ENCODE measurements around the gene OPCML. TPM values are rescaled to one million over a fixed set of nuclear protein-coding genes. Genes with fewer than 3 reads are reported as not detected.

Gene OPCML
- total RNA-seq, 4 donors from 2014 or later = 0.33 TPM; not detected in 3

GRCh38 chr11:132578580-132578979, 953.7 kb downstream of the OPCML start:
- Histone ChIP-seq H3K9me3 (no peaks in the 10 kb centered on the region), H3K27me3 (no peaks in the 10 kb centered on the region), H3K4me1 (peaks cover 13 to 20% of the 10 kb centered on the region in 2 donors), H3K4me3 (replicated peaks in 1 of 3) (no peak overlapping the region), H3K27ac (no peak overlapping the region), H3K36me3 (no peaks in the 10 kb centered on the region)
- TF ChIP-seq CTCF (IDR thresholded peaks at IDR 0.05) (no peak), POLR2A (IDR thresholded peaks at IDR 0.05) (no peak)
- no peak for DNase-seq
- intact Hi-C loops (cut with DNase I) = no loop called here
- 84 to 91% methylated on average over 1 of the region's 1 CpG for WGBS, 2 donors

GRCh38 chr11:132576706-132577105, 955.6 kb downstream of the OPCML start:
- intact Hi-C loops (cut with DNase I) = no loop called here
- Histone ChIP-seq H3K4me1 (peaks cover 13 to 20% of the 10 kb centered on the region in 2 donors), H3K36me3 (no peaks in the 10 kb centered on the region), H3K27me3 (no peaks in the 10 kb centered on the region), H3K27ac (no peak overlapping the region), H3K9me3 (no peaks in the 10 kb centered on the region), H3K4me3 (replicated peaks in 1 of 3) (no peak overlapping the region)
- WGBS, 2 donors = 84 to 94% methylated on average over 3 of the region's 3 CpGs
- TF ChIP-seq POLR2A (IDR thresholded peaks at IDR 0.05) = no peak
- no peak for DNase-seq

- H3K27ac ChIP-seq = peak overlapping the region; percentile 95
- intact Hi-C loops (cut with DNase I) = no loop called here
- H3K36me3 ChIP-seq = no peaks in the 10 kb centered on the region
- no peaks in the 10 kb centered on the region for H3K27me3 ChIP-seq
- DNase-seq = no peak
- H3K4me3 ChIP-seq (replicated peaks in 1 of 3) = no peak overlapping the region
- no peaks in the 10 kb centered on the region for H3K9me3 ChIP-seq
- TF ChIP-seq CTCF (IDR thresholded peaks at IDR 0.05) (no peak), POLR2A (IDR thresholded peaks at IDR 0.05) (no peak)
- 80 to 93% methylated on average over 8 of the region's 8 CpGs for WGBS, 2 donors
- peaks cover 36 to 47% of the 10 kb centered on the region in 2 donors for H3K4me1 ChIP-seq
Measured at GRCh38 chr11:132564091-132564885, 968.0 kb downstream of the OPCML start.

GRCh38 chr11:132563050-132563449, 969.3 kb downstream of the OPCML start:
- Histone ChIP-seq H3K4me3 (replicated peaks in 1 of 3) (no peak overlapping the region), H3K27ac (peak overlapping the region; percentile 95), H3K36me3 (no peaks in the 10 kb centered on the region), H3K9me3 (no peaks in the 10 kb centered on the region), H3K4me1 (peaks cover 36 to 47% of the 10 kb centered on the region in 2 donors), H3K27me3 (no peaks in the 10 kb centered on the region)
- intact Hi-C loops (cut with DNase I) = no loop called here
- WGBS, 2 donors = 84 to 85% methylated on average over 2 of the region's 2 CpGs
- DNase-seq = no peak
- no peak for TF ChIP-seq CTCF (IDR thresholded peaks at IDR 0.05)
- TF ChIP-seq POLR2A (IDR thresholded peaks at IDR 0.05) = no peak

GRCh38 chr11:132561937-132562336, 970.4 kb downstream of the OPCML start:
- WGBS, 2 donors = 33 to 39% methylated on average over 2 of the region's 2 CpGs
- peak; percentile 53 to 58 for DNase-seq
- peaks cover 36 to 47% of the 10 kb centered on the region in 2 donors for H3K4me1 ChIP-seq
- intact Hi-C loops (cut with DNase I) = no loop called here
- H3K9me3 ChIP-seq = no peaks in the 10 kb centered on the region
- TF ChIP-seq POLR2A (IDR thresholded peaks at IDR 0.05) = no peak
- TF ChIP-seq CTCF (IDR thresholded peaks at IDR 0.05) = no peak
- peak overlapping the region; percentile 95 for H3K27ac ChIP-seq
- H3K4me3 ChIP-seq (replicated peaks in 1 of 3) = no peak overlapping the region
- H3K36me3 ChIP-seq = no peaks in the 10 kb centered on the region
- no peaks in the 10 kb centered on the region for H3K27me3 ChIP-seq
